Psoas muscle (tissue), 8 donors: Measurements from ENCODE around the gene ADIPOR2. TPM values are rescaled to one million over a fixed set of nuclear protein-coding genes. Genes with fewer than 3 reads are reported as not detected.

Experiments
- ATAC-seq, 4 donors: fragments of 200-7000 bp; cut with Tn5 transposase; one replicate each; pipeline ENCODE4 v1.9.1; 2020; ENCODE audit warnings: moderate library complexity in 3 of 4, mild to moderate bottlenecking in 2 of 4
- DNase-seq, 2 donors: peaks; one replicate each; pipeline ENCODE4 v3.0.0-alpha.2; 2020
- H3K27ac ChIP-seq: fragments of 200-600 bp; one replicate; pipeline ENCODE4 v1.8.0; 2022
- H3K27me3 ChIP-seq, 3 donors: fragments of 200-600 bp in 1 of 3; one replicate each; pipeline versions ENCODE4 v1.6.1 to v1.8.0; 2013 to 2022; ENCODE audit warnings: low read length in 2 of 3, mild to moderate bottlenecking in 2 of 3, moderate library complexity in 1 of 3; ENCODE audit not compliant: insufficient read depth in 3 of 3
- H3K36me3 ChIP-seq, 2 donors: fragments of 200-600 bp in 1 of 2; one replicate each; pipeline versions ENCODE4 v1.6.1 to v1.8.0; 2013 to 2022; ENCODE audit warnings: low read depth in 1 of 2, mild to moderate bottlenecking in 1 of 2, moderate library complexity in 1 of 2; ENCODE audit not compliant: insufficient read depth in 1 of 2
- H3K4me1 ChIP-seq: fragments of 200-600 bp; one replicate; pipeline ENCODE4 v1.8.0; 2022
- H3K4me3 ChIP-seq: fragments of 200-600 bp; one replicate; pipeline ENCODE4 v1.8.0; 2022; ENCODE audit warnings: mild to moderate bottlenecking
- H3K9me3 ChIP-seq: fragments of 200-600 bp; one replicate; pipeline ENCODE4 v1.8.0; 2022
- CTCF ChIP-seq: fragments of 200-600 bp; IDR thresholded peaks from one replicate; pipeline ENCODE4 v1.8.0; 2022; ENCODE audit warnings: antibody characterized with exemption
- WGBS, 3 donors: extraction: QIAGEN DNeasy Blood & Tissue Kit; methylation state at CpG; one replicate each; pipeline versions ENCODE4 v1.1.6 to v1.1.7; 2013; 5-methylcytosine and 5-hydroxymethylcytosine counted together
- intact Hi-C, 2 donors: fragments of 100-400 bp; cut with DNase I; formaldehyde crosslinking; loops; one replicate each; pipeline versions ENCODE4 v1.11.0 to v1.14.2; 2022
- polyA plus RNA-seq, 3 donors: library from polyadenylated mRNA; stranded (reverse); fragments of 200-250 nt; gene quantifications; one replicate each; pipeline ENCODE4 v1.2.3, GENCODE V29; 2013
- total RNA-seq, 4 donors: library from RNA; stranded (reverse); fragmentation: NEBNext Ultra II Directional in 2 of 4; extraction: Animal tissue kit (Norgen Biotek cat#: 25700) in 2 of 4; gene quantifications; one replicate each; pipeline versions ENCODE4 v1.2.1 to v1.2.4, GENCODE V29; 2021 to 2023
- donor health status: healthy with polysubstance abuse.
- donor health status: DM: no; HTN: no; CAD: no; lungs with moderate emphysema.
- donor health status: Bipolar disorder and iron deficiency.
- donor health status: healthy.
- donor health status: DM: yes; HTN: yes; CAD: no.
- donor health status: DM: no; HTN: no; CAD: no.
- donor health status: DM: no; HTN: no; CAD: no.
- donor health status: DM: yes; HTN: yes; CAD: no.

Gene ADIPOR2
- total and polyA plus RNA-seq, 7 donors, result 28.6 to 52.1 (median 44.2) TPM

- TF ChIP-seq CTCF, result no peak
- ATAC-seq, result no peak
- Histone ChIP-seq H3K9me3 (no peaks in the 10 kb centered on the region), H3K4me3 (no peak overlapping the region), H3K27ac (peak overlapping the region; percentile 39), H3K27me3 (no peaks in the 10 kb centered on the region), H3K36me3 (no peaks in the 10 kb centered on the region), H3K4me1 (peaks cover 47% of the 10 kb centered on the region)
- DNase-seq, result no peak
- intact Hi-C loops, result no loop called here
Measured at GRCh38 chr12:1738446-1738845, 47.6 kb downstream of the ADIPOR2 start.

- peaks cover 47% of the 10 kb centered on the region for H3K4me1 ChIP-seq
- H3K27ac ChIP-seq, result no peak overlapping the region
- intact Hi-C loops, result no loop called here
- no peaks in the 10 kb centered on the region for H3K9me3 ChIP-seq
- no peaks in the 10 kb centered on the region for H3K27me3 ChIP-seq
- DNase-seq, result no peak
- H3K36me3 ChIP-seq, result no peaks in the 10 kb centered on the region
- TF ChIP-seq CTCF, result no peak
- no peak for ATAC-seq
- H3K4me3 ChIP-seq, result no peak overlapping the region
- WGBS, 3 donors, result 96 to 100% (median 100%) methylated on average over 1 of the region's 1 CpG
Measured at GRCh38 chr12:1739368-1739767, 48.5 kb downstream of the ADIPOR2 start.

GRCh38 chr12:1740161-1740948 is 49.5 kb downstream of the ADIPOR2 start:
- Histone ChIP-seq H3K27ac (peak overlapping the region; percentile 63), H3K4me1 (peaks cover 49% of the 10 kb centered on the region), H3K36me3 (no peaks in the 10 kb centered on the region), H3K4me3 (no peak overlapping the region), H3K9me3 (no peaks in the 10 kb centered on the region), H3K27me3 (no peaks in the 10 kb centered on the region)
- ATAC-seq (peak; percentile 77 to 93 (median 91)), DNase-seq (no peak)
- intact Hi-C loops, result loop anchor here in 1 of 2 donors (5.0 kb wide), 2 partner anchors 48 to 247 kb away; partner anchors contain the start of gene ADIPOR2
- TF ChIP-seq CTCF, result no peak
- 33 to 40% (median 39%) methylated on average over 5 of the region's 5 CpGs for WGBS, 3 donors

- no peak overlapping the region for H3K4me3 ChIP-seq
- DNase-seq (no peak), ATAC-seq (no peak)
- TF ChIP-seq CTCF, result no peak
- H3K4me1 ChIP-seq, result peaks cover 59% of the 10 kb centered on the region
- H3K36me3 ChIP-seq, result no peaks in the 10 kb centered on the region
- WGBS, 3 donors, result 0 to 35% (median 26%) methylated on average over 1 of the region's 1 CpG
- intact Hi-C loops, result loop anchor here in 1 of 2 donors (5.0 kb wide), 2 partner anchors 49 to 246 kb away; partner anchors contain the start of gene ADIPOR2
- peak overlapping the region; percentile 63 for H3K27ac ChIP-seq
- H3K27me3 ChIP-seq, result no peaks in the 10 kb centered on the region
- no peaks in the 10 kb centered on the region for H3K9me3 ChIP-seq
Measured at GRCh38 chr12:1741154-1741949, 50.5 kb downstream of the ADIPOR2 start.
